GM18502 (cell line): ENCODE data around the gene ABHD13.
"Not testable (repeated sequence)": the region's sequence is repeated elsewhere in the genome, so short reads cannot be mapped to it uniquely, and the experiment has no call there.

Experiments
- ATAC-seq: cut with Tn5 transposase; IDR thresholded peaks from one replicate; pipeline ENCODE4 v1.9.1; 2021; ENCODE audit warnings: mild to moderate bottlenecking; ENCODE audit not compliant: unreplicated experiment, poor library complexity

The ABHD13 gene

GRCh38 chr13:108220041-108220440 lies 1.8 kb downstream of the ABHD13 start:
- no peak for ATAC-seq

GRCh38 chr13:108223687-108224503 lies 5.7 kb downstream of the ABHD13 start:
- no peak for ATAC-seq

GRCh38 chr13:108225440-108225839 lies 7.2 kb downstream of the ABHD13 start:
- ATAC-seq, result peak; percentile 69

GRCh38 chr13:108226184-108226583 lies 8.0 kb downstream of the ABHD13 start:
- ATAC-seq, result peak; percentile 29

- ATAC-seq, result peak; percentile 38
Measured at GRCh38 chr13:108227651-108228272, 9.6 kb downstream of the ABHD13 start.

GRCh38 chr13:108230377-108230776 lies 12.2 kb downstream of the ABHD13 start:
- no peak for ATAC-seq

GRCh38 chr13:108249150-108249549 lies 31.0 kb downstream of the ABHD13 start:
- ATAC-seq, result peak; percentile 83

GRCh38 chr13:108257248-108257647 lies 39.1 kb downstream of the ABHD13 start:
- no peak for ATAC-seq

- no peak for ATAC-seq
Measured at GRCh38 chr13:108263621-108264355, 45.6 kb downstream of the ABHD13 start.

GRCh38 chr13:108266321-108266990 lies 48.3 kb downstream of the ABHD13 start:
- ATAC-seq, result no peak

GRCh38 chr13:108267347-108267746 lies 49.2 kb downstream of the ABHD13 start:
- ATAC-seq, result no peak

- not testable (repeated sequence) for ATAC-seq
Measured at GRCh38 chr13:108267855-108268254, 49.7 kb downstream of the ABHD13 start.

GRCh38 chr13:108268466-108269112 lies 50.4 kb downstream of the ABHD13 start:
- ATAC-seq, result peak; percentile 18

- peak; percentile 76 for ATAC-seq
Measured at GRCh38 chr13:108269601-108270328, 51.6 kb downstream of the ABHD13 start, which contains the start of gene TNFSF13B. Gene TNFSF13B (plus strand): TSS chr13:108269718. CDS start chr13:108269896, 178 bp downstream.

GRCh38 chr13:108270442-108270841 lies 52.2 kb downstream of the ABHD13 start:
- ATAC-seq, result peak; percentile 14

GRCh38 chr13:108272333-108272732 lies 54.1 kb downstream of the ABHD13 start:
- ATAC-seq, result no peak

- no peak for ATAC-seq
Measured at GRCh38 chr13:108273429-108274118, 55.4 kb downstream of the ABHD13 start.

- ATAC-seq, result no peak
Measured at GRCh38 chr13:108274718-108275117, 56.5 kb downstream of the ABHD13 start.

GRCh38 chr13:108276060-108276459 lies 57.9 kb downstream of the ABHD13 start:
- ATAC-seq, result no peak
